GM21447 (cell line): Measurements from ENCODE around the gene DNAAF3.

Experiments used
- ATAC-seq: cut with Tn5 transposase; IDR thresholded peaks from one replicate; pipeline ENCODE4 v1.9.1; 2021; ENCODE audit not compliant: unreplicated experiment

DNAAF3 gene

DNA sequence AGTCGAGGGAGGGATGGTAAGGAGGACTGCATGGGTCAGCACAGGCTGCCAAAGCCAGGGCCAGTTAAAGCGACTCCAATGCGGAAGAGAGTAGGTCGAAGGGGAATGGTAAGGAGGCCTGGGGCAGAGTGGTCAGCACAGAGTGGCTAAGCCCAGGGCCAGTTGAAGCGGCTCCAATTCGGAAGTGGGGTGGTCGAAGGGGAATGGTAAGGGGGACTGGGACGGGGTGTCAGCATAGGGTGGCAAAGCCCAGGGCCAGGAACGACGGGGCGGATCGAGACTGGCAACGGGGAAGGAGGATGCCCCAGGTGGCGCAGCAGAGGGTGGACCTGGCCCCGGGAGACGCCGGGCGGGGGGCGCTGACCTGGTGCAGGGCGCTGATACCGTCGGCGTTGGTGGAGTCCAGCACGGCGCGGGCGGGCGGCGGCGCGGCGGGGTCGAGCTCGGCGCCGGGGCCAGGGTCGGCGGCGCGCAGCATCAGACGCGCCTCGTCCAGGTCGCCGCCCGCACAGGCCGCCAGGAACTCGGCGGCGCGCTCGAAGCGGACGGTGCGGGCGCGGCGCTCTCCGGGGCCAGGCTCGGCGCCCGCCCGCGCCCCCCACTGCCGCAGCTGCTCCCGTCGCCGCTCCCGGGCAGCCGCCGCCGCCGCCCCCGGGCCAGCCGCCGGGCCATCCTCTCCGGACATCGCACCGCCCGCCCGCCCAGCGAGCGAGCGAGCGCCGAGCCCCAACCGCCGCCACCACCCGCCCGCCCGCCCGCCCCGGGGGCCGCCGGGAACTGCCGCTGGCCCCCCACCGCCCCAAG, 49.4 kb downstream of the DNAAF3 start, which contains the start of gene PPP1R12C:
TSS of gene PPP1R12C (minus strand) at position 779 of the 804 bp plus-strand sequence. CDS start at position 685, 94 bp downstream.
- peak; percentile 12 for ATAC-seq

DNA sequence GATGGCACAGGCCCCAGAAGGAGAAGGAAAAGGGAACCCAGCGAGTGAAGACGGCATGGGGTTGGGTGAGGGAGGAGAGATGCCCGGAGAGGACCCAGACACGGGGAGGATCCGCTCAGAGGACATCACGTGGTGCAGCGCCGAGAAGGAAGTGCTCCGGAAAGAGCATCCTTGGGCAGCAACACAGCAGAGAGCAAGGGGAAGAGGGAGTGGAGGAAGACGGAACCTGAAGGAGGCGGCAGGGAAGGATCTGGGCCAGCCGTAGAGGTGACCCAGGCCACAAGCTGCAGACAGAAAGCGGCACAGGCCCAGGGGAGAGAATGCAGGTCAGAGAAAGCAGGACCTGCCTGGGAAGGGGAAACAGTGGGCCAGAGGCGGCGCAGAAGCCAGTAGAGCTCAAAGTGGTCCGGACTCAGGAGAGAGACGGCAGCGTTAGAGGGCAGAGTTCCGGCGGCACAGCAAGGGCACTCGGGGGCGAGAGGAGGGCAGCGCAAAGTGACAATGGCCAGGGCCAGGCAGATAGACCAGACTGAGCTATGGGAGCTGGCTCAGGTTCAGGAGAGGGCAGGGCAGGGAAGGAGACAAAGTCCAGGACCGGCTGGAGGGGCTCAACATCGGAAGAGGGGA, 50.1 kb downstream of the DNAAF3 start:
- no peak for ATAC-seq

DNA sequence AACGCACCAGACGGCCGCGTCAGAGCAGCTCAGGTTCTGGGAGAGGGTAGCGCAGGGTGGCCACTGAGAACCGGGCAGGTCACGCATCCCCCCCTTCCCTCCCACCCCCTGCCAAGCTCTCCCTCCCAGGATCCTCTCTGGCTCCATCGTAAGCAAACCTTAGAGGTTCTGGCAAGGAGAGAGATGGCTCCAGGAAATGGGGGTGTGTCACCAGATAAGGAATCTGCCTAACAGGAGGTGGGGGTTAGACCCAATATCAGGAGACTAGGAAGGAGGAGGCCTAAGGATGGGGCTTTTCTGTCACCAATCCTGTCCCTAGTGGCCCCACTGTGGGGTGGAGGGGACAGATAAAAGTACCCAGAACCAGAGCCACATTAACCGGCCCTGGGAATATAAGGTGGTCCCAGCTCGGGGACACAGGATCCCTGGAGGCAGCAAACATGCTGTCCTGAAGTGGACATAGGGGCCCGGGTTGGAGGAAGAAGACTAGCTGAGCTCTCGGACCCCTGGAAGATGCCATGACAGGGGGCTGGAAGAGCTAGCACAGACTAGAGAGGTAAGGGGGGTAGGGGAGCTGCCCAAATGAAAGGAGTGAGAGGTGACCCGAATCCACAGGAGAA, 50.9 kb downstream of the DNAAF3 start:
- no peak for ATAC-seq

DNA sequence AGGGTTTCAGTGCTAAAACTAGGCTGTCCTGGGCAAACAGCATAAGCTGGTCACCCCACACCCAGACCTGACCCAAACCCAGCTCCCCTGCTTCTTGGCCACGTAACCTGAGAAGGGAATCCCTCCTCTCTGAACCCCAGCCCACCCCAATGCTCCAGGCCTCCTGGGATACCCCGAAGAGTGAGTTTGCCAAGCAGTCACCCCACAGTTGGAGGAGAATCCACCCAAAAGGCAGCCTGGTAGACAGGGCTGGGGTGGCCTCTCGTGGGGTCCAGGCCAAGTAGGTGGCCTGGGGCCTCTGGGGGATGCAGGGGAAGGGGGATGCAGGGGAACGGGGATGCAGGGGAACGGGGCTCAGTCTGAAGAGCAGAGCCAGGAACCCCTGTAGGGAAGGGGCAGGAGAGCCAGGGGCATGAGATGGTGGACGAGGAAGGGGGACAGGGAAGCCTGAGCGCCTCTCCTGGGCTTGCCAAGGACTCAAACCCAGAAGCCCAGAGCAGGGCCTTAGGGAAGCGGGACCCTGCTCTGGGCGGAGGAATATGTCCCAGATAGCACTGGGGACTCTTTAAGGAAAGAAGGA, 51.8 kb downstream of the DNAAF3 start:
- no peak for ATAC-seq

DNA sequence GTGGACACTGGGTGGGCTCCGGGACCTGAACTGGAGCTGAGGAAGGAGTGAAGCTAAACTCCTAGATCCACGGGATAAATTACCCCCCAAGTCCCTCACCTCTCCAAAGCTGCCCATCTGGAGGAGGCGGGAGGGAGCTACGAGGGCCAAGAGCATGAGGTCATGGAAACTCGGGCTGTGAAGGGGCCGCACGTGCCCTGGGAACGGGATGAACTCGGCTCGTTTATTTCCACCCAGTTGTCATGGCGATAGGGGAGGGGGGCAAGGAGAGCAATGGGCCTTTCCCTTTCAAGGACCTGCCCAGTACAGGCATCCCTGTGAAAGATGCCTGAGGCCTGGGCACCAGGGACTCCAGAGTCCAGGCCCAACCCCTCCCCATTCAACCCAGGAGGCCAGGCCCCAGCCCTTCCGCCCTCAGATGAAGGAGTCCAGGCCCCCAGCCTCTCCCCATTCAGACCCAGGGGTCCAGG, 52.8 kb downstream of the DNAAF3 start:
- ATAC-seq: no peak

DNA sequence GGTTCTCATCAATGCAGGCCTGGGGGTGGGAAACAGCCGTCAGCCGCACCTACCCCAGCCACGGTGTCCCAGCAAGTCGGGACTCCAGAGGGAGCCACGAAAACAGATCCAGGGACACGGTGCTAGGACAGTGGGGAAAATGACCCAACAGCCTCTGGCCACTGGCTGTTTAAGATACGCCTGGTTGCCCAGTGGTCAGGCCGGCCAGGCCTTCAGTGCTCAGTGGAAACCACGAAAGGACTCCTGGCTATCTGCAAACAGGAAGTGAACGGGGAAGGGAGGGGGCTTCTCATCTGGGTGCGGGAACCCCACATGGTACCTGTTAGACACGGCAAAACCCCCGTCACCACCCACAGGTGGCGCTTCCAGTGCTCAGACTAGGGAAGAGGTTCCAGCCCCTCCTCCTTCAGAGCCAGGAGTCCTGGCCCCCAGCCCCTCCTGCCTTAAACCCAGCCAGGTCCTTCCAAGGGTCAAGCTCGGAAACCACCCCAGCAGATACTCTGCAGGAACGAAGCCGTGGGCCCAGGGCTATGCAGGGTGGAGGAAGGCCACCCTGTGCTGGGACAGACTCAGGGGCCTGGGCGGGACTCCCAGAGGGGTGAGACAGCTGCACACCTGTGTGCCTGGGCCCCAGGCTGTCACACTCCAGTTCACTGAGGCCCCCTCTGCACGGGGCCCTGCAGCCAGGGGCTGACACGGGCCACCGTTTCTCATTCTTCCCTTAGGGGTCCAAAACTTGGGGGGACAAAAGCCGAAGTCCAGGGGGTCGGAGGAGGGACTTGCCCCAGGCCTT, 53.4 kb downstream of the DNAAF3 start:
- no peak for ATAC-seq

DNA sequence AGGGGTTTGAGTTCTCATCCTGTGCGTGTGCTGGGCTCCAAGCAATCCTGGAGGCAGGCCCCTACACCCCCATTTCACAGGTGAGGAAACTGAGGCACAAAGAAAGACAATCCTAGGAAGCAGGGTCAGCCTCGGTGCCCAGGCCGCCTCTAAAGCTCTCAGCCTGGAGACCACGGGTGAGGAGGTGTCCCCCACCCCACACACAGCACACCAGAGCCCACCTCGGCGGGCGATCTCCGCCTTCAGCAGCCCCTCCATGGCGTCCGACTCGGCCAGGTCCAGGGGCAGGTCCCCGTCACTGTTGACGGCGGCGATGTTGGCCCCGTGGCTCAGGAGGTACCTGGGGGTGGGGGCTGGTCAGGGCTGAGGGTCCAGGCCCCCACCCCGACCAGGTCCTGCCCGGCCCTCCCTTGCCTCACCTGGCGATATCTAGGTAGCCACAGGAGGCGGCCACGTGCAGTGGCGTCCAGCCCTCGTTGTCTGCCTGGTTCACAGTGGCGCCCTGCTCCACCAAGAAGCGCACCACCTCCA, 54.1 kb downstream of the DNAAF3 start:
- no peak for ATAC-seq

DNA sequence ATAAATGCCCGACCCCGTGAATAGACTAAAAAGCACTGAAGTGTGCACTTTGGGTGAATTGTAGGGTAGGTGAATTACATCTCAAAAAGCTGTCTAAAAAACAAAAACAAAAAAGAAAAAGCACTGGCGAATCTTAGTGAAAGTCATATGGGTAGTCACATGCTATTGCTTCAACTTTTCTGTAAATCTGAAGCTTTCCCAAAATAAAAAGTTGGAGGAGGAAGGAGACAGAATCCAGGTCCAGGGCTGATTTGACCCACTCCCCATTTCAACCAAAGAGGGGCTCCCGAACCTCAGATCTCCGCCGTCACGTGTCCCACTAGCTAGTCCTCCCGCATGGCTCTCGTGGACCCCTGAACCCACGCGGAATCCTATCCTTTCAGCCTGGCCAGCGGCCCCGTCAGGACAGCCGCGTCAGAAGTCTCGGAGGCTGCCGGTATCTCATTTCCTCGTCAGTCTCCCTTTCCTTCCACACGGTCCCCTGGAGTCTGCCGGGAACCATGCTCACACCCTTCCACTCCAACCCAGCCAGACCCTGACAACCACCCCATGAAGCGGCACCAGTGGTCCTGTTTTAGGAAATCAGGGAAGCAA, 55.1 kb downstream of the DNAAF3 start:
- no peak for ATAC-seq

DNA sequence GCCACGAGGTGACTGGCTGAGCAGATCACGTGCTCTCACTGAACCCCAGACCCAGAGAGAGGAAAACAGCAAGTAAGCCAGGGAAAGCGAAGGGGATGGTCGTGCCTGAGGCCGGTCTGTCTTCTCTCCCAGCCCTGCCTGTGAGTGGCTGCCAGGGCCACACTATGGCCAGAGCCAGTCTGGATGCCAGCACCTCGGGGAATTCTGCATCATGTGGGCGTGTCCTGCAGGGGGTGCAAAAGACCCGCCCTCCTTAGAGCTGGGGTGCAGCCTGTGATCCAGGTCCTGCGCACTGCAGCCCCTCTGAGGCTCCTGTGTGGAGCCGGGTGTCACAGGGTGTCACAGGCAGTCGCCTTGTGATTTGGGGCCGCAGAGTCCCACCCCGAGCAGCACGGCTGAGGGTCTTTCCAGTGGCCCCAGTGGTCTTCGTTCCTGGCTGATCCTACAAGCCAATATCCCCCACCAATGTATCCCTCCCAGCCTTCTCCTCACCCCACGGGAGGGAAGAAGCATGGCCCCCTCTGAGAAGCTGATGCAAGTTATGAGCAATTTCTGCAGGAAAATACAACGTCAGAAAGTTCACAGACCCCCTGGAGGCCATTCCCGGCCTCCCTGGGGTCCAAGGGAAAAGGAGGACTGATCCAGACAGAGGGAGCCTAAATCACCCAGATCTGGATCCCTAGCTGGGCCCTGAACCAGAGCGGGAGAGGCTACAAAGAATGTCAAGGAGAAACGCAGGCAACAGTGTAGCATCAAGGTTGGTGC, 56.7 kb downstream of the DNAAF3 start:
- ATAC-seq: no peak
